PFSK-1 (cell line): Measurements from ENCODE around the gene NUP107.

Experiments
- FOXP2 ChIP-seq: optimal IDR thresholded peaks from 2 replicates; pipeline ENCODE3; 2011; ENCODE audit warnings: borderline replicate concordance, control low read depth, inconsistent platforms; ENCODE audit not compliant: insufficient read depth; ENCODE audit errors: extremely low read length, extremely low read depth
- POLR2AphosphoS5 ChIP-seq: IDR thresholded peaks from 2 replicates; pipeline ENCODE4 v1.6.1; 2012; ENCODE audit warnings: low read depth, mild to moderate bottlenecking, control low read depth, low read length, moderate library complexity
- REST ChIP-seq, 2 experiments: IDR thresholded peaks; 2 replicates each; pipeline versions ENCODE4 v1.6.1 to v1.8.0; 2011 to 2012; ENCODE audit warnings: low read depth in 2 of 2, low read length in 2 of 2, control low read depth in 1 of 2, inconsistent platforms in 1 of 2, mild to moderate bottlenecking in 1 of 2, moderate library complexity in 1 of 2; ENCODE audit not compliant: insufficient read depth in 1 of 2
- SIN3A ChIP-seq: IDR thresholded peaks from 2 replicates; pipeline ENCODE4 v1.6.1; 2012; ENCODE audit warnings: mild to moderate bottlenecking, low read length, moderate library complexity, borderline replicate concordance; ENCODE audit not compliant: insufficient read depth
- TAF1 ChIP-seq: IDR thresholded peaks from 2 replicates; pipeline ENCODE4 v1.6.1; 2012; ENCODE audit warnings: low read length, control low read depth, borderline replicate concordance; ENCODE audit not compliant: insufficient read depth

Gene NUP107

GRCh38 chr12:68788554-68789143 lies 101.9 kb downstream of the NUP107 start:
- TF ChIP-seq SIN3A (no peak), POLR2AphosphoS5 (no peak), TAF1 (no peak), FOXP2 (no peak), REST (IDR thresholded peaks at IDR 0.05; ENCODE audit: insufficient read depth in 1 of 2, low read depth in 2 of 2, low read length in 2 of 2) (no peak)

- no peak for TF ChIP-seq POLR2AphosphoS5
- no peak for TF ChIP-seq FOXP2
- TF ChIP-seq REST (IDR thresholded peaks at IDR 0.05; ENCODE audit: insufficient read depth in 1 of 2, low read depth in 2 of 2, low read length in 2 of 2) = no peak
- TF ChIP-seq TAF1 = no peak
- no peak for TF ChIP-seq SIN3A
These were observed 102.5 kb downstream of the NUP107 start for GRCh38 chr12:68789144-68789878.

GRCh38 chr12:68790081-68790951 lies 103.5 kb downstream of the NUP107 start:
- TF ChIP-seq REST (IDR thresholded peaks at IDR 0.05; ENCODE audit: insufficient read depth in 1 of 2, low read depth in 2 of 2, low read length in 2 of 2) = no peak
- no peak for TF ChIP-seq FOXP2
- TF ChIP-seq TAF1 = no peak
- TF ChIP-seq SIN3A = no peak
- no peak for TF ChIP-seq POLR2AphosphoS5

- TF ChIP-seq TAF1 (no peak), REST (IDR thresholded peaks at IDR 0.05; ENCODE audit: insufficient read depth in 1 of 2, low read depth in 2 of 2, low read length in 2 of 2) (no peak), POLR2AphosphoS5 (no peak), SIN3A (no peak), FOXP2 (no peak)
These were observed 104.1 kb downstream of the NUP107 start for GRCh38 chr12:68790952-68791234.
